HCT116 (cell line): ENCODE data around the gene DOK1. TPM values are rescaled to one million over a fixed set of nuclear protein-coding genes. Genes with fewer than 3 reads are reported as not detected.

Source experiments
- ATF3 ChIP-seq: IDR thresholded peaks from 2 replicates; pipeline ENCODE4 v1.6.1; 2012
- EGR1 ChIP-seq: IDR thresholded peaks from 2 replicates; pipeline ENCODE4 v1.6.1; 2012; ENCODE audit warnings: low read depth
- ELF1 ChIP-seq: IDR thresholded peaks from 2 replicates; pipeline ENCODE4 v1.6.1; 2012; ENCODE audit warnings: low read depth, borderline replicate concordance
- EZH2phosphoT487 ChIP-seq: fragments of 200-600 bp; IDR thresholded peaks from 2 replicates; pipeline ENCODE4 v1.6.1; 2018; ENCODE audit warnings: antibody characterized with exemption, borderline replicate concordance
- FOSL1 ChIP-seq: IDR thresholded peaks from 2 replicates; pipeline ENCODE4 v1.6.1; 2012; ENCODE audit warnings: low read depth
- JUND ChIP-seq: IDR thresholded peaks from 2 replicates; pipeline ENCODE4 v1.6.1; 2012
- POLR2AphosphoS5 ChIP-seq: IDR thresholded peaks from 2 replicates; pipeline ENCODE4 v1.6.1; 2011; ENCODE audit warnings: mild to moderate bottlenecking, low read depth, low read length, moderate library complexity
- REST ChIP-seq: IDR thresholded peaks from 2 replicates; pipeline ENCODE4 v1.6.1; 2012; ENCODE audit warnings: low read depth
- SP1 ChIP-seq: IDR thresholded peaks from 2 replicates; pipeline ENCODE4 v1.6.1; 2012; ENCODE audit warnings: low read depth
- SRF ChIP-seq: IDR thresholded peaks from 2 replicates; pipeline ENCODE4 v1.6.1; 2012; ENCODE audit warnings: low read depth
- ZBTB33 ChIP-seq: IDR thresholded peaks from 2 replicates; pipeline ENCODE4 v1.6.1; 2011; ENCODE audit warnings: mild to moderate bottlenecking, low read length, moderate library complexity; ENCODE audit not compliant: insufficient replicate concordance; ENCODE audit errors: extremely low read depth
- ZFX ChIP-seq: fragments of 450-650 bp; IDR thresholded peaks from 2 replicates; pipeline ENCODE4 v1.6.1; 2017
- total RNA-seq: library from RNA; stranded (reverse); gene quantifications from one replicate; pipeline ENCODE4 v1.2.1, GENCODE V29; 2021; ENCODE audit not compliant: unreplicated experiment

The DOK1 gene
- total RNA-seq, 1 experiment from 2014 or later = 18.8 TPM

- no peak for TF ChIP-seq REST
- no peak for TF ChIP-seq SP1
- TF ChIP-seq EZH2phosphoT487 = no peak
- no peak for TF ChIP-seq ATF3
- no peak for TF ChIP-seq JUND
- no peak for TF ChIP-seq FOSL1
- TF ChIP-seq ELF1 = no peak
- no peak for TF ChIP-seq SRF
- TF ChIP-seq ZFX = no peak
- TF ChIP-seq POLR2AphosphoS5 = no peak
- no peak for TF ChIP-seq EGR1
- no peak for TF ChIP-seq ZBTB33
Measured at GRCh38 chr2:74531666-74532065, 22.9 kb upstream of the DOK1 start (continued).
